GM23338 (cell line): ENCODE measurements around the gene R3HCC1L. TPM values are rescaled to one million over a fixed set of nuclear protein-coding genes. Genes with fewer than 3 reads are reported as not detected.

Source experiments
- ATAC-seq: fragments of 200-7000 bp; cut with Tn5 transposase; 3 replicates; pipeline ENCODE4 v1.9.1; 2020
- DNase-seq: peaks from one replicate; pipeline ENCODE4 v3.0.0-alpha.2; 2015; ENCODE audit warnings: low spot score
- H2AFZ ChIP-seq: fragments of 200-600 bp; sonication (generic); 2 replicates; pipeline ENCODE4 v1.8.0; 2016; ENCODE audit warnings: antibody characterized with exemption, mild to moderate bottlenecking, moderate library complexity
- H3F3A ChIP-seq: fragments of 200-600 bp; sonication (generic); replicated peaks from 2 replicates; pipeline ENCODE4 v1.8.0; 2017; ENCODE audit warnings: antibody characterized with exemption, mixed run types, low read depth
- H3K27ac ChIP-seq: fragments of 200-600 bp; sonication (generic); 2 replicates; pipeline ENCODE4 v1.6.1; 2016; ENCODE audit warnings: low read depth
- H3K27me3 ChIP-seq: fragments of 200-600 bp; sonication (generic); 2 replicates; pipeline ENCODE4 v1.8.0; 2016; ENCODE audit warnings: mild to moderate bottlenecking, mixed run types, moderate library complexity; ENCODE audit not compliant: insufficient read depth
- H3K36me3 ChIP-seq: fragments of 200-600 bp; sonication (generic); 2 replicates; pipeline ENCODE4 v1.8.0; 2016; ENCODE audit warnings: mild to moderate bottlenecking; ENCODE audit not compliant: insufficient read depth
- H3K4me1 ChIP-seq: fragments of 200-600 bp; sonication (generic); 2 replicates; pipeline ENCODE4 v1.8.0; 2016; ENCODE audit warnings: mild to moderate bottlenecking, moderate library complexity; ENCODE audit not compliant: insufficient read depth
- H3K4me2 ChIP-seq: fragments of 200-600 bp; sonication (generic); 2 replicates; pipeline ENCODE4 v1.7.1; 2017; ENCODE audit warnings: mixed run types
- H3K4me3 ChIP-seq: fragments of 200-600 bp; sonication (generic); 2 replicates; pipeline ENCODE4 v1.6.1; 2016; ENCODE audit warnings: mixed run types
- H3K79me2 ChIP-seq: fragments of 200-600 bp; sonication (generic); replicated peaks from 2 replicates; pipeline ENCODE4 v1.8.0; 2017; ENCODE audit warnings: mild to moderate bottlenecking; ENCODE audit not compliant: insufficient read depth
- H3K9me2 ChIP-seq: fragments of 200-600 bp; sonication (generic); 2 replicates; pipeline ENCODE4 v1.8.0; 2017; ENCODE audit not compliant: insufficient read depth
- H4K20me1 ChIP-seq: fragments of 200-600 bp; sonication (generic); replicated peaks from 2 replicates; pipeline ENCODE4 v1.8.0; 2017; ENCODE audit warnings: mild to moderate bottlenecking; ENCODE audit not compliant: insufficient read depth
- H3K27ac Mint-ChIP-seq: 2 replicates; pipeline ENCODE4 v1.8.0; 2020; ENCODE audit warnings: inconsistent platforms, mild to moderate bottlenecking, moderate library complexity, mixed read lengths
- H3K27me3 Mint-ChIP-seq: 3 replicates; pipeline ENCODE4 v1.8.0; 2022; ENCODE audit warnings: low read depth, mild to moderate bottlenecking, moderate library complexity, mixed read lengths, inconsistent platforms; ENCODE audit not compliant: insufficient read depth, poor library complexity
- H3K36me3 Mint-ChIP-seq: 3 replicates; pipeline ENCODE4 v1.8.0; 2021; ENCODE audit warnings: low read depth, mild to moderate bottlenecking, inconsistent platforms, moderate library complexity, mixed read lengths
- H3K4me1 Mint-ChIP-seq: 3 replicates; pipeline ENCODE4 v1.8.0; 2020; ENCODE audit warnings: mild to moderate bottlenecking, inconsistent platforms, mixed read lengths
- H3K4me3 Mint-ChIP-seq: 3 replicates; pipeline ENCODE4 v1.8.0; 2021; ENCODE audit warnings: moderate library complexity, mild to moderate bottlenecking, inconsistent platforms, mixed read lengths
- H3K9me3 Mint-ChIP-seq: 3 replicates; pipeline ENCODE4 v1.8.0; 2020; ENCODE audit warnings: moderate library complexity, mild to moderate bottlenecking, inconsistent platforms, mixed read lengths
- CREB1 ChIP-seq: fragments of 250-450 bp; sonication (Bioruptor Pico); IDR thresholded peaks from 2 replicates; pipeline ENCODE4 v1.5.0; 2020; ENCODE audit warnings: low read depth, mild to moderate bottlenecking, moderate library complexity
- EZH2 ChIP-seq: fragments of 200-600 bp; sonication (generic); IDR thresholded peaks from one replicate; pipeline ENCODE4 v1.8.0; 2017; ENCODE audit warnings: antibody characterized with exemption, mild to moderate bottlenecking, low read depth; ENCODE audit not compliant: unreplicated experiment
- JUNB ChIP-seq: IDR thresholded peaks from one replicate; pipeline ENCODE4 v1.6.1; 2016; ENCODE audit warnings: antibody characterized with exemption; ENCODE audit not compliant: unreplicated experiment
- NANOG ChIP-seq: IDR thresholded peaks from 2 replicates; pipeline ENCODE4 v1.6.1; 2016; ENCODE audit warnings: antibody characterized with exemption, borderline replicate concordance
- STAT1 ChIP-seq: IDR thresholded peaks from one replicate; pipeline ENCODE4 v1.6.1; 2016; ENCODE audit warnings: antibody characterized with exemption; ENCODE audit not compliant: unreplicated experiment
- ZNF331 ChIP-seq: fragments of 250-450 bp; sonication (Bioruptor Pico); IDR thresholded peaks from 2 replicates; pipeline ENCODE4 v1.5.0; 2020; ENCODE audit warnings: low read depth, mild to moderate bottlenecking, moderate library complexity
- ZNF462 ChIP-seq: fragments of 250-450 bp; sonication (Bioruptor Pico); IDR thresholded peaks from 2 replicates; pipeline ENCODE4 v1.5.0; 2020; ENCODE audit warnings: mild to moderate bottlenecking, moderate library complexity
- polyA plus RNA-seq: library from polyadenylated mRNA; unstranded; fragments of >200 nt; fragmentation: Nextera tagmentation; extraction: Ambion mirVana; gene quantifications from 2 replicates; pipeline ENCODE4 v1.2.1, GENCODE V29; 2016
- total RNA-seq: library from RNA; depleted of rRNA; stranded (reverse); fragments of >200 nt; shearing (Covaris generic); gene quantifications from 2 replicates; pipeline ENCODE4 v1.2.3, GENCODE V29; 2014
- TF ChIP-seq, protein P1 (sequence below), 2 experiments: fragments of 200-600 bp in 1 of 2; sonication (generic) in 1 of 2; conservative IDR thresholded peaks; 2 replicates each; pipeline versions ENCODE4 v1.5.1 to v1.6.1; 2016 to 2017; ENCODE audit warnings: antibody characterized with exemption in 2 of 2, low read depth in 2 of 2, mild to moderate bottlenecking in 2 of 2, moderate library complexity in 1 of 2

The R3HCC1L gene
- total and polyA plus RNA-seq, 2 experiments from 2014 or later, result 9.3 to 15.8 TPM

DNA sequence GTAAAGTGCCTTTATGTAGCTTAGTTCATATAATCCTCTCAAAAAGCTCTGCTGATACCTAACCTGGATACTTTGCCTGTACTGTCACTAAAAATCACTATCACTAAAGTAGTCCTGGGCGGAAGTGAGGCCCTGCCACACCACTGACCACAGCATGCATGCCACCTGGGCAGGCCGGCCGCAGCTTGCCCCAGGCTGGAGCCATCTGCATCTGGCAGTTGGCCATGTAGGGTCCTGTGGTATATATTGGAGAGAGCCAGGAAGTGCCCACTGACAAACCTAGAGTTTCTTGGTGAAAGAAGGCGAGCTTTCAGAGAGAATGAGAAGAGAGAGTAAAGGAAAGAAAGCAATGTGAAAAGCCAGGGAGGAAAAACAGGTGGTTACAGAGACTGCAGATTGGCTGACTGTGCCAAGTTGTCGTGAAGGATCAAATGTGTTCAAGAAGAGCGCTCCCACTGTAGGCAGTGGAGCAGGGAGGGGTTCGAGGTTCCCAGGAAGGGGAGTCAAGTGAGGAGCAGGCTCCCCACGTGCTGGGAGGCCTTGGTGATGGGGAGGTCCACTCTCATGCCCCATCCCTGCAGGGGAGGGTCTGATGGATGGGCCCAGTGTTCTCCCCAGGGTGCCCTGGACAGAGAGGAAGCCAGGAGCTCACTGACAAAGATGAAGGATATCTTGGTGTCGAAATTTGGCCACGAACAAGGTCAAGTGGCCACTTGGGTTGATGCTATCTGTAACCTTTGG is 119.9 kb downstream of the R3HCC1L start:
- no peak overlapping the region for H3K4me3 ChIP-seq
- DNase-seq (no peak), ATAC-seq (no peak)
- Mint-ChIP-seq H3K4me3 (no peak overlapping the region), H3K27me3 (peaks cover 3% of the 10 kb centered on the region), H3K9me3 (no peaks in the 10 kb centered on the region), H3K4me1 (peaks cover 16% of the 10 kb centered on the region), H3K36me3 (no peaks in the 10 kb centered on the region; the same call in 2 of the 3 replicates), H3K27ac (no peak overlapping the region)
- H3K36me3 ChIP-seq, result no peaks in the 10 kb centered on the region
- no peaks in the 10 kb centered on the region for H3F3A ChIP-seq
- no peaks in the 10 kb centered on the region for H3K27me3 ChIP-seq
- no peak overlapping the region for H2AFZ ChIP-seq
- H3K4me1 ChIP-seq, result no peaks in the 10 kb centered on the region
- H3K79me2 ChIP-seq, result no peaks in the 10 kb centered on the region
- no peak overlapping the region for H3K4me2 ChIP-seq
- H4K20me1 ChIP-seq, result no peaks in the 10 kb centered on the region; the same call in 1 of the 2 replicates
- no peak for TF ChIP-seq JUNB
- no peak for TF ChIP-seq CREB1 (CRISPR knock-in tag)
- H3K27ac ChIP-seq, result no peak overlapping the region
- H3K9me2 ChIP-seq, result no peaks in the 10 kb centered on the region

- Histone ChIP-seq H3K27ac (no peak overlapping the region), H4K20me1 (no peaks in the 10 kb centered on the region; the same call in 1 of the 2 replicates), H3F3A (no peaks in the 10 kb centered on the region), H3K9me2 (no peaks in the 10 kb centered on the region), H2AFZ (no peak overlapping the region), H3K4me3 (no peak overlapping the region), H3K4me2 (no peak overlapping the region), H3K79me2 (no peaks in the 10 kb centered on the region), H3K4me1 (no peaks in the 10 kb centered on the region), H3K36me3 (no peaks in the 10 kb centered on the region), H3K27me3 (no peaks in the 10 kb centered on the region)
- Mint-ChIP-seq H3K27me3 (peaks cover 3% of the 10 kb centered on the region), H3K36me3 (no peaks in the 10 kb centered on the region; the same call in 2 of the 3 replicates), H3K4me1 (peaks cover 8% of the 10 kb centered on the region), H3K9me3 (no peaks in the 10 kb centered on the region), H3K4me3 (no peak overlapping the region), H3K27ac (no peak overlapping the region)
- ATAC-seq (no peak), DNase-seq (no peak)
- no peak for TF ChIP-seq ZNF331 (CRISPR knock-in tag)
- no peak for TF ChIP-seq STAT1
- TF ChIP-seq, protein P1, sequence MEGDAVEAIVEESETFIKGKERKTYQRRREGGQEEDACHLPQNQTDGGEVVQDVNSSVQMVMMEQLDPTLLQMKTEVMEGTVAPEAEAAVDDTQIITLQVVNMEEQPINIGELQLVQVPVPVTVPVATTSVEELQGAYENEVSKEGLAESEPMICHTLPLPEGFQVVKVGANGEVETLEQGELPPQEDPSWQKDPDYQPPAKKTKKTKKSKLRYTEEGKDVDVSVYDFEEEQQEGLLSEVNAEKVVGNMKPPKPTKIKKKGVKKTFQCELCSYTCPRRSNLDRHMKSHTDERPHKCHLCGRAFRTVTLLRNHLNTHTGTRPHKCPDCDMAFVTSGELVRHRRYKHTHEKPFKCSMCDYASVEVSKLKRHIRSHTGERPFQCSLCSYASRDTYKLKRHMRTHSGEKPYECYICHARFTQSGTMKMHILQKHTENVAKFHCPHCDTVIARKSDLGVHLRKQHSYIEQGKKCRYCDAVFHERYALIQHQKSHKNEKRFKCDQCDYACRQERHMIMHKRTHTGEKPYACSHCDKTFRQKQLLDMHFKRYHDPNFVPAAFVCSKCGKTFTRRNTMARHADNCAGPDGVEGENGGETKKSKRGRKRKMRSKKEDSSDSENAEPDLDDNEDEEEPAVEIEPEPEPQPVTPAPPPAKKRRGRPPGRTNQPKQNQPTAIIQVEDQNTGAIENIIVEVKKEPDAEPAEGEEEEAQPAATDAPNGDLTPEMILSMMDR (conservative IDR thresholded peaks at IDR 0.05; ENCODE audit: low read depth in 2 of 2), result no peak
- TF ChIP-seq EZH2, result no peak
- TF ChIP-seq NANOG, result no peak
- no peak for TF ChIP-seq JUNB
- TF ChIP-seq ZNF462 (CRISPR knock-in tag), result no peak
Measured at GRCh38 chr10:98255146-98255877, 120.9 kb downstream of the R3HCC1L start.
